ENCODE results near the gene LDB2. TPM values are rescaled to one million over a fixed set of nuclear protein-coding genes. Genes with fewer than 3 reads are reported as not detected.

The LDB2 gene
- polyA plus RNA-seq, 2 of the 4 experiments (the other 2 are of a cell fraction) = not detected

DNA sequence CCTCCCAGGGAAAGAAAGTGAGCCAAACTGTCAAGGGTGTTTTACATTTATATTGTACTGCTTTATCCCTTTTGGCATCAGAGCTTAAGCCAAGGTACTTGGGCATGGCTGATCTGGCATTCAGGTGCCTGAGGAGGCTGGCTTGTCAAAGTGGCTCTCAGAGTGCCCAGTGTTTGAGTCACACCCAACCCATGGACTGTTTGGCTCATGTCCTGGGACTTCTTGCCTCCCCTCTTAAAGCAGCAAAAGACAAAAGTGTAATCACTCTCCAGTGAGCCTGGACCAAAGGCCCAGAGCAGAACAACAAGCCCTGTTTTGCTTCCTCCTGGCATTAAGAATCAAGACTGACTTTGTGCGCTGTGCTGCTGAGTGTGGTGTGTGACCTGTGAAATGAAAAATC is 360.5 kb downstream of the LDB2 start:
- no peak for ATAC-seq
- FAIRE-seq = no peak
- no peak for DNase-seq (ENCODE audit: low read depth in 1 of 2, low spot score in 1 of 2)
- Histone ChIP-seq H3K9me3 (no peaks in the 10 kb centered on the region), H3K4me1 (no peaks in the 10 kb centered on the region), H3K4me3 (no peak overlapping the region), H3K27ac (no peak overlapping the region), H3K4me2 (no peak overlapping the region)
- ChIA-PET POLR2A (no interaction called here), CTCF (no interaction called here)
- TF ChIP-seq GATA3 (IDR thresholded peaks at IDR 0.05; ENCODE audit: borderline replicate concordance) (no peak), ZC3H11A (IDR thresholded peaks at IDR 0.05) (no peak), FOSL2 (IDR thresholded peaks at IDR 0.05) (no peak), FOSL2 (CRISPR knock-in tag; IDR thresholded peaks at IDR 0.05) (no peak), TP53 (CRISPR knock-in tag; IDR thresholded peaks at IDR 0.05) (no peak), RAD21 (conservative IDR thresholded peaks at IDR 0.05 in 1 of 2, IDR thresholded peaks at IDR 0.05 in 1 of 2) (no peak), MAZ (IDR thresholded peaks at IDR 0.05; ENCODE audit: borderline replicate concordance, low read depth, low read length) (no peak), JUN (IDR thresholded peaks at IDR 0.05) (no peak), CEBPB (IDR thresholded peaks at IDR 0.05) (no peak), RCOR1 (IDR thresholded peaks at IDR 0.05; ENCODE audit: low read depth, low read length) (no peak), FOSB (CRISPR knock-in tag; IDR thresholded peaks at IDR 0.05) (no peak), KDM5A (IDR thresholded peaks at IDR 0.05) (no peak), ZFP36 (IDR thresholded peaks at IDR 0.05; ENCODE audit: borderline replicate concordance, partially characterized antibody) (no peak), POLR2AphosphoS2 (conservative IDR thresholded peaks at IDR 0.05; ENCODE audit: low read length) (no peak), SREBF2 (IDR thresholded peaks at IDR 0.05) (no peak)
- TF ChIP-seq, protein P1, sequence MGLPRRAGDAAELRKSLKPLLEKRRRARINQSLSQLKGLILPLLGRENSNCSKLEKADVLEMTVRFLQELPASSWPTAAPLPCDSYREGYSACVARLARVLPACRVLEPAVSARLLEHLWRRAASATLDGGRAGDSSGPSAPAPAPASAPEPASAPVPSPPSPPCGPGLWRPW (IDR thresholded peaks at IDR 0.05) = no peak
- TF ChIP-seq, protein P2, sequence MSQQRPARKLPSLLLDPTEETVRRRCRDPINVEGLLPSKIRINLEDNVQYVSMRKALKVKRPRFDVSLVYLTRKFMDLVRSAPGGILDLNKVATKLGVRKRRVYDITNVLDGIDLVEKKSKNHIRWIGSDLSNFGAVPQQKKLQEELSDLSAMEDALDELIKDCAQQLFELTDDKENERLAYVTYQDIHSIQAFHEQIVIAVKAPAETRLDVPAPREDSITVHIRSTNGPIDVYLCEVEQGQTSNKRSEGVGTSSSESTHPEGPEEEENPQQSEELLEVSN (IDR thresholded peaks at IDR 0.05; ENCODE audit: borderline replicate concordance, low read depth) = no peak
- TF ChIP-seq, protein P3, sequence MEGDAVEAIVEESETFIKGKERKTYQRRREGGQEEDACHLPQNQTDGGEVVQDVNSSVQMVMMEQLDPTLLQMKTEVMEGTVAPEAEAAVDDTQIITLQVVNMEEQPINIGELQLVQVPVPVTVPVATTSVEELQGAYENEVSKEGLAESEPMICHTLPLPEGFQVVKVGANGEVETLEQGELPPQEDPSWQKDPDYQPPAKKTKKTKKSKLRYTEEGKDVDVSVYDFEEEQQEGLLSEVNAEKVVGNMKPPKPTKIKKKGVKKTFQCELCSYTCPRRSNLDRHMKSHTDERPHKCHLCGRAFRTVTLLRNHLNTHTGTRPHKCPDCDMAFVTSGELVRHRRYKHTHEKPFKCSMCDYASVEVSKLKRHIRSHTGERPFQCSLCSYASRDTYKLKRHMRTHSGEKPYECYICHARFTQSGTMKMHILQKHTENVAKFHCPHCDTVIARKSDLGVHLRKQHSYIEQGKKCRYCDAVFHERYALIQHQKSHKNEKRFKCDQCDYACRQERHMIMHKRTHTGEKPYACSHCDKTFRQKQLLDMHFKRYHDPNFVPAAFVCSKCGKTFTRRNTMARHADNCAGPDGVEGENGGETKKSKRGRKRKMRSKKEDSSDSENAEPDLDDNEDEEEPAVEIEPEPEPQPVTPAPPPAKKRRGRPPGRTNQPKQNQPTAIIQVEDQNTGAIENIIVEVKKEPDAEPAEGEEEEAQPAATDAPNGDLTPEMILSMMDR (IDR thresholded peaks at IDR 0.05) = no peak
- WGBS (ENCODE audit: missing lambda C conversion rate) = 100% methylated on average over 1 of the region's 1 CpG

DNA sequence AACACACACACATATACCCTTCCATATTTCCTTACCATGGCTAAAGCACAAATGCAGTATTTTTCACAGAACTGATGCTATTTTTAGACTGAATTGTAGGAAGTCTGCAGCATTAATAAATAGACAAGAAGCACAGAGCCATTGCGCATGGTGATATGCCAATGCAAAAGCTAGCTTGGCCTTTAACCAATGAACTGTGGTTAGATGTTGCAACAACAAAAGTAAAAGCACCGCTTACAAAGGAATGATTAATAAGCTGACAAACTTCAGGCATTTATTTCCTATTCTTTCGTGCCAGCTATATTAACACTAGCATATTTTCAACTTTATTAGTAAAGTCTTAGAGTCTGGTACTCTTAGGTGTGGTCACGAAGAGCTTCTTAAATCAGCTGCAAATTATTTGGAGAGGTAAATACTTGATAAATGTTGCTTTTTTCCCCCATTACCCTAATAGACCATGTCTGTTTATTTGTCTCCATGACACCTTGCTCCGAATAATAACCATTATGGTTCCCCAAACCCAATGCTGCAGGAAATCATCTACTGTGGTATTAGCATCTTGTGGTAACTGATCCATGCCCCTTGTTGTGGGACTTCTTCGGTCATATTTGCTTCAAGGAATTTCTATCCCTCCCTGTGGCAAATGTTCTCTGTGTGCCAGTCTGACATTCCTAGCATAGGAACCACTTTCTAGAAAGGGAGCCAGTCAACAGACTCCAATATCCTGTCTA is 366.0 kb downstream of the LDB2 start:
- no peak overlapping the region for H3K27ac ChIP-seq
- H3K4me2 ChIP-seq = no peak overlapping the region
- no peaks in the 10 kb centered on the region for H3K9me3 ChIP-seq
- DNase-seq (ENCODE audit: low read depth in 1 of 2, low spot score in 1 of 2) = no peak
- ChIA-PET POLR2A (no interaction called here), CTCF (no interaction called here)
- no peak overlapping the region for H3K4me3 ChIP-seq
- no peak for ATAC-seq
- no peak for FAIRE-seq
- H3K4me1 ChIP-seq = no peaks in the 10 kb centered on the region
- WGBS (ENCODE audit: missing lambda C conversion rate) = 2% methylated on average over 6 of the region's 6 CpGs
- TF ChIP-seq POLR2A (IDR thresholded peaks at IDR 0.05; ENCODE audit: low read length) (no peak), HOXB13 (CRISPR knock-in tag; IDR thresholded peaks at IDR 0.05; ENCODE audit: low read depth) (no peak), GATA3 (IDR thresholded peaks at IDR 0.05; ENCODE audit: borderline replicate concordance) (no peak), CHD4 (IDR thresholded peaks at IDR 0.05; ENCODE audit: borderline replicate concordance) (no peak), RFX5 (IDR thresholded peaks at IDR 0.05) (no peak), MAZ (IDR thresholded peaks at IDR 0.05; ENCODE audit: borderline replicate concordance, low read depth, low read length) (no peak), ZFP36 (IDR thresholded peaks at IDR 0.05; ENCODE audit: borderline replicate concordance, partially characterized antibody) (no peak), BHLHE40 (IDR thresholded peaks at IDR 0.05; ENCODE audit: low read depth, low read length) (no peak), EP300 (IDR thresholded peaks at IDR 0.05) (no peak)
- TF ChIP-seq, protein P4, sequence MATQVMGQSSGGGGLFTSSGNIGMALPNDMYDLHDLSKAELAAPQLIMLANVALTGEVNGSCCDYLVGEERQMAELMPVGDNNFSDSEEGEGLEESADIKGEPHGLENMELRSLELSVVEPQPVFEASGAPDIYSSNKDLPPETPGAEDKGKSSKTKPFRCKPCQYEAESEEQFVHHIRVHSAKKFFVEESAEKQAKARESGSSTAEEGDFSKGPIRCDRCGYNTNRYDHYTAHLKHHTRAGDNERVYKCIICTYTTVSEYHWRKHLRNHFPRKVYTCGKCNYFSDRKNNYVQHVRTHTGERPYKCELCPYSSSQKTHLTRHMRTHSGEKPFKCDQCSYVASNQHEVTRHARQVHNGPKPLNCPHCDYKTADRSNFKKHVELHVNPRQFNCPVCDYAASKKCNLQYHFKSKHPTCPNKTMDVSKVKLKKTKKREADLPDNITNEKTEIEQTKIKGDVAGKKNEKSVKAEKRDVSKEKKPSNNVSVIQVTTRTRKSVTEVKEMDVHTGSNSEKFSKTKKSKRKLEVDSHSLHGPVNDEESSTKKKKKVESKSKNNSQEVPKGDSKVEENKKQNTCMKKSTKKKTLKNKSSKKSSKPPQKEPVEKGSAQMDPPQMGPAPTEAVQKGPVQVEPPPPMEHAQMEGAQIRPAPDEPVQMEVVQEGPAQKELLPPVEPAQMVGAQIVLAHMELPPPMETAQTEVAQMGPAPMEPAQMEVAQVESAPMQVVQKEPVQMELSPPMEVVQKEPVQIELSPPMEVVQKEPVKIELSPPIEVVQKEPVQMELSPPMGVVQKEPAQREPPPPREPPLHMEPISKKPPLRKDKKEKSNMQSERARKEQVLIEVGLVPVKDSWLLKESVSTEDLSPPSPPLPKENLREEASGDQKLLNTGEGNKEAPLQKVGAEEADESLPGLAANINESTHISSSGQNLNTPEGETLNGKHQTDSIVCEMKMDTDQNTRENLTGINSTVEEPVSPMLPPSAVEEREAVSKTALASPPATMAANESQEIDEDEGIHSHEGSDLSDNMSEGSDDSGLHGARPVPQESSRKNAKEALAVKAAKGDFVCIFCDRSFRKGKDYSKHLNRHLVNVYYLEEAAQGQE (IDR thresholded peaks at IDR 0.05) = no peak
- TF ChIP-seq, protein P5, sequence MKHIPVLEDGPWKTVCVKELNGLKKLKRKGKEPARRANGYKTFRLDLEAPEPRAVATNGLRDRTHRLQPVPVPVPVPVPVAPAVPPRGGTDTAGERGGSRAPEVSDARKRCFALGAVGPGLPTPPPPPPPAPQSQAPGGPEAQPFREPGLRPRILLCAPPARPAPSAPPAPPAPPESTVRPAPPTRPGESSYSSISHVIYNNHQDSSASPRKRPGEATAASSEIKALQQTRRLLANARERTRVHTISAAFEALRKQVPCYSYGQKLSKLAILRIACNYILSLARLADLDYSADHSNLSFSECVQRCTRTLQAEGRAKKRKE (CRISPR knock-in tag; IDR thresholded peaks at IDR 0.05; ENCODE audit: low read depth) = no peak
- TF ChIP-seq, protein P6, sequence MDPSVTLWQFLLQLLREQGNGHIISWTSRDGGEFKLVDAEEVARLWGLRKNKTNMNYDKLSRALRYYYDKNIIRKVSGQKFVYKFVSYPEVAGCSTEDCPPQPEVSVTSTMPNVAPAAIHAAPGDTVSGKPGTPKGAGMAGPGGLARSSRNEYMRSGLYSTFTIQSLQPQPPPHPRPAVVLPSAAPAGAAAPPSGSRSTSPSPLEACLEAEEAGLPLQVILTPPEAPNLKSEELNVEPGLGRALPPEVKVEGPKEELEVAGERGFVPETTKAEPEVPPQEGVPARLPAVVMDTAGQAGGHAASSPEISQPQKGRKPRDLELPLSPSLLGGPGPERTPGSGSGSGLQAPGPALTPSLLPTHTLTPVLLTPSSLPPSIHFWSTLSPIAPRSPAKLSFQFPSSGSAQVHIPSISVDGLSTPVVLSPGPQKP (IDR thresholded peaks at IDR 0.05; ENCODE audit: low read depth, low read length) = no peak
- TF ChIP-seq, protein P3 (IDR thresholded peaks at IDR 0.05) = no peak

All from A549 (cell line).